GM19468 (cell line): ENCODE data around the gene ASMTL.
"Not testable (repeated sequence)": the region's sequence is repeated elsewhere in the genome, so short reads cannot be mapped to it uniquely, and the experiment has no call there.

Experiments
- ATAC-seq: cut with Tn5 transposase; IDR thresholded peaks from one replicate; pipeline ENCODE4 v1.9.1; 2021; ENCODE audit warnings: mild to moderate bottlenecking, moderate library complexity, moderate number of reproducible peaks; ENCODE audit not compliant: unreplicated experiment; ENCODE audit errors: extremely low read depth

Gene ASMTL

DNA sequence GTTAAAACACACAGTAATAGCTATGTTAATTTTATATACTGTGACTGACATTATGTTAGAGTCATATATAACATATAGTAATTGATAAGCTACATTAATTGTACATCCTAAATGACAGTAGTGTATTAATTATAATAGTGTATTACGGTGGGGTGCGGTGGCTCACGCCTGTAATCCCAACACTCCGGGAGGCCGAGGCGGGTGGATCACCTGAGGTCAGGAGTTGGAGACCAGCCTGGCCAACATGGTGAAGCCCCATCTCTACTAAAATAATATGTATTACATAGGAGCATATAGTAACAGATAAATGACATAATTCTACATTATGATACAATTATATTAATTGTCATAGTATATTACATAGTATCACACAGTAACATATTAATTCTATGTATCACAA lies 12.2 kb downstream of the ASMTL start:
- no peak for ATAC-seq

GRCh38 chrX:1435241-1435895 lies 17.3 kb downstream of the ASMTL start:
- no peak for ATAC-seq

DNA sequence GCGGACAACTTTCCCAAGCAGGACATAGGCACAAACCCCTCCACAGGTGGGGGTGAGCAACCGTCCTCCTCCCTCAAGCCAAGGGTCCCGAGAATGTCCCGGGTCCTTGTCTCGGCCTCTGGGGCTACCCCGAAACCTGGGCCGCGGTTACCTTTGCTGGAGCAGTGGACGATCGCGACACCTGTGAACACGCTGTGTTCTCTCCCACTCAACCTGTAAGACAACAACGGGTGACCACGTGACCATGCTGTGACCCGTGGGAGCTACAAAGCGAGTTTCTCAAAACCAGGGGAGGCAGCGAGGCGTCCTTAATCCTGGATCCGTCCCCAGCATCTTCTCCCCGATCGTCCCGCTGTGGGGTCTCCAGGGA lies 17.9 kb downstream of the ASMTL start:
- ATAC-seq = no peak

DNA sequence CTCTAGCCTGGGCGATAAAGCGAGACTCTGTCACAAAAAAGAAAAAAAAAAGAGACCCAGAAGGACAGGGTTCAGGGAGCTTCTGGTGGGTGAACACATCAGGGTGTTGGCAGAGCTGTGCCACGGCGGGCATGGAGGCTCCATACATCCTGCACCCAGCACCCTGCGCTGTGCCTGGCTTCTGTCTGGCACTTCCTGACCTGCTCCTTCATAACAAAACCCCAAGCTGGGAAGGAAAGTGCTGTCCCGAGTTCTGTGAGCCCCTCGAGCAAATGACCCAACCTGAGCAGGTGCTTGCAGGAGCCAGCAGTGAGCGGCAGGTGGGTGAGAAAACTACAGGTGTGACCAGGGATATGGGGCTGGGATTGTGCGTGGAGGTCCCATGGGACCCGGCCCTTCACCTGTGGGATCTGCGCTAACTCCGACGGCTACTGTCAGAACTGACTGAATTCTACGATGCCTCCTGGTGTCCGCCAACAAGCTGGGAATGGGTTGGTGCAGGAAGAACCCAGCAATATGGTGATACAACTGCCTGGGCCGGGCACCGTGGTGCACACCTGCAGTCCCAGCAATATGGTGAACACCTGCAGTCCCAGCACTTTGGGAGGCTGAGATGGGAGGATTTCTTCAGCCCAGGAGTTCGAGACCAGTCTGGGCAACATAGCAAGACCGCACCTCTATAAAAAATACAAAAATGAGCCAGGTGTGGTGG lies 18.9 kb downstream of the ASMTL start:
- ATAC-seq = no peak

GRCh38 chrX:1430451-1430850 lies 22.3 kb downstream of the ASMTL start:
- ATAC-seq = no peak

DNA sequence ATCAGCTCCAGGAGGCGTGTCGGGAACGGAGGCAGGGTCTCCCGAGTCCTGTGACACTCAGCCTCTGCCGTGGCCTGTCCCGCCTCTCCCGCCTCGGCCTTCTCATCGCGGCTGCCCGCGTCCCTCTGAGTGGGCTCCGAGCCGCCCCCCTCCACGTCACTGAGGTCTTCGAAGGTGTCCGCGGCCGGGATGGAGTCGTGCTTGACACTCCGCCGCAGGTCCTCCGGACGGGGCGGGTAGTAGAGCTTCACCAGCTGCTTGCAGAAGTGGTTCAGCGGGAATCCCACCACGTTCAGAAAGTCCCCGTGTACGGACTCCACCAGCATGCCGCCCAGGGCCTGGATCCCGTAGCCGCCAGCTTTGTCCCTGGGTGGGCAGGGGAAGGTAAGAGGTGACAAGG lies 25.0 kb downstream of the ASMTL start:
- no peak for ATAC-seq

- not testable (repeated sequence) for ATAC-seq
These were observed 26.4 kb downstream of the ASMTL start for GRCh38 chrX:1426321-1426720.

GRCh38 chrX:1425381-1425780 lies 27.3 kb downstream of the ASMTL start:
- no peak for ATAC-seq

GRCh38 chrX:1424147-1424851 lies 28.4 kb downstream of the ASMTL start:
- no peak for ATAC-seq

DNA sequence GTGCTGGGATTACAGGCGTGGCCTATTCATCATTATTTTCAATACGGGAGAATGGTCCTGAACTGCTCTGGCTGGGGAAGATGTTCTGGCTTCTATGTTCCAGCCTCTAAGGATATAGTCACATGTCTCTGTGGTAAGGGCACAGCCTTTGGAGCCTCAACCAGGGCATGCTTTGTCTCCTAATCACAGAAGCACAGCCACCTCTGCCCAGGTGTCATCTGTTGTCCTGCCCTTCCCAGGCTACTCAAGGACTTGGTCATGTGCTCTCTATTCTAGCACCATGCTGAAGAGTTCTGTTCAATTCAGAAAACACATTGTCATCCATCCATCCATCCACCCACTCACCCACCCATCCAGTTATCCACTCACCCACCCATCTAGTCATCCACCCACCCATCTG lies 29.5 kb downstream of the ASMTL start:
- ATAC-seq = no peak

DNA sequence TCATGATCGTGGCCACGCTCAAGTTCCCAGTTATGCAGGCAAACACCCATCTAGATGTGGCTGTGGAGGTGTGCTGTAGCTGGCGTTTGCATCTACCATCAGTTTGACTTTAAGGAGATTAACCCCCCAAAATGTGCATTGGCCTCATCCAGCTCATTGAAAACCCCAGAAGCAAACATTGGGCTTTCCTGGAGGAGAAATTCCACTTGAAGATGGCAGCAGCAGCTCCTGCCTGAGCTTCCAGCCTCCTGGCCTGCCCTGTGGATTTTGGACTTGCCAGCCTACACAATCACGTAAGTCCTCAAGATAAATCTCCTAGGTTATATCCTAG lies 30.6 kb downstream of the ASMTL start:
- no peak for ATAC-seq

DNA sequence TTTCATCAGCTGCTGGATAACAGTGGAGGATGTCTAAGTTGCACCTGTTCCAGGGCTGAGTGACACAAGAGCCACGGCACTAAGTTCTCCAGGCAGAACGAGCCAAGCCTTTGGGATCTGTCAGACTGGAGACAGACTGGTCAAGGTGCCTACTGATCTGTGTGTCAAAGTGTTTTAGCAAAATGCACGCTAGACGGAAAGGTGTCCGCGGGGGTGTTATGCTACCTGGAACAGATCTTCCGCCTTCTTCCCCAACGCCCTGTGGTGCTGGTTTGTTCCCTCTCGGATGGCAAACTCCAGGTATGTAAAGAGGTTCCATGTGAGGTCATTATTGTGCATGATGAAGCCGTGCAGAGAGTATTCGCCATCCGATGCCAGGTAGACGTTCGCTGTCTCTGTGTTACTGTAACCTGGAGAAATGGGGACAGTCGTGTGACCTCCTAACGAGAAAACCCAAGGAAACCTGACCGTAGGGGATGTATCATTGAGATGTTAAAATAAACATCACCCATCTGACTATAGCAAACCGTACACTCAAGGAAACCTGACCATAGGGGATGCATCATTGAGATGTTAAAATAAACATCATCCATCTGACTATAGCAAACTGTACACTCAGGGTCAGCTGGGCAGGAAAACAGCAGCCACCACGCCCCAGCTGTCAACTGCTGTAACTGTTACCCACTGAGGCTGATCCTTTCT lies 31.1 kb downstream of the ASMTL start:
- no peak for ATAC-seq

GRCh38 chrX:1420371-1420770 lies 32.3 kb downstream of the ASMTL start:
- ATAC-seq = no peak

DNA sequence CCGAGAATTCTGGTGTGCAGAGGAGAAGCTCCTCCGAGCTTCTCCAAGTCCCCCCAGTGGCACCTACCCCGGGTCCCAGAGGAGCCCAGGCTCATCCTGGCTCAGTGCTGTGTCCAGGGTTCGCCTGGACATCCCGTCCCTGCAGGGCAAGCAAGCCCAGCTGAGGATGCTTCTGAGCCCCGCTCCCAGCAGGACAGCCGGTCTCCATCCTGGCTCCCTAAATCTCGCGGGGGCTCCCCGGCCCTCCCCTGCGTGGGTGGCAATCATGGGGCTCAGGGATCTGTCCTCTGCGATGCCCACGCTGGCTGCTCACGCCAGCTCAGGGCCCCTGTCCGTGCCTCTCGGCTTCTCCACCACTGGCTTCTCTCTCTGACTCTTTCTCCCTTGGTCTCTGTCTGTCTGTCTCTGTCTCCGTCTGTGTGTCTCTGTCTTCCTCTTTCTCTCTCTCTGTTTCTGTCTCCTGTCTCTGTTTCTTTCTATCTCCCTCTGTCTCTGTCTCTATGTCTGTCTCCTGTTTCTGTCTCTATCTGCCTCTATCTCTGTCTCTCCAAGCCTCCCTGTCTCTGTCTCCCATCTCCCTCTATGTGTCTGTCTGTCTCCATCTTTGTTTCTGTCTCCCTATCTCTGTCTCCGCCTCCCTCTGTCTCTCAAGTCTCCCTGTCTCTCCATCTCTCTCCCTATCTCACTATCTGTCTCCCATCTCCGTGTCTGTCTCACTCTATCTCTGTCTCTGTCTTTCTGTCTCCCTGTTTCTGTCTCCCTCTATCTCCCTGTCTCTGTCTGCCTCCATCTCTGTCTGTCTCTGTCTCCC lies 33.0 kb downstream of the ASMTL start:
- ATAC-seq = no peak

GRCh38 chrX:1418901-1419544 lies 33.7 kb downstream of the ASMTL start:
- ATAC-seq = no peak

- ATAC-seq = no peak
These were observed 34.6 kb downstream of the ASMTL start for GRCh38 chrX:1417921-1418771.

DNA sequence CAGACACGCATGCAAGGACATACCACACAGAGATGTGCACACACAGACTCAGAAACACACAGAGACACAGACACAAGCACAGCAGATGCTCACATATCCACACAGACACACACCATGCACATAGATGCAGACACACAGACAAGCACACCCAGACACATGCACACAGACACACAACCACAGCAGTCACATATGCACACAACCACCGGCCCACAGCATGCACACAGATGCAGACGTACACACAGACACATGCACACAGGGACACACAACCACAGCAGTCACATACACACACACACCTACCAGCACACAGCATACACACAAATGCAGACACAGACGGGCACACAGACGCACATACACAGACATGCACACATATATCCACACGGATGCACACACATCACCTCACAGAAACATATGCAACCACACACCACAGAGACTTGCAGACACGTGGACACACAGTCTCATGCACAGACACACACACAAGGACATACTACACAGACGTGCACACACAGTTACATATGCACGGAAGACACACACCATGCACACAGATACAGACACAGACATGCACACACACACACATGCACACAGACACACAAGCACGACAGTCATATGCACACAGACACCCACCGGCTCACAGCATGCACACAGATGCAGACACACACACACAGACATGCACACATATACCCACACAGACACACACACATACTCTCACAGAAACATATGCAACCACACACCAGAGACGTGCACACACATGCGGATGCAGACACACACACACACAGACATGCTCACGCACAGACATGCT lies 35.5 kb downstream of the ASMTL start:
- ATAC-seq = no peak

- ATAC-seq = no peak
These were observed 36.4 kb downstream of the ASMTL start for GRCh38 chrX:1416327-1416784.
